Measurements from ENCODE around the gene ACOXL.

Gene ACOXL

DNA sequence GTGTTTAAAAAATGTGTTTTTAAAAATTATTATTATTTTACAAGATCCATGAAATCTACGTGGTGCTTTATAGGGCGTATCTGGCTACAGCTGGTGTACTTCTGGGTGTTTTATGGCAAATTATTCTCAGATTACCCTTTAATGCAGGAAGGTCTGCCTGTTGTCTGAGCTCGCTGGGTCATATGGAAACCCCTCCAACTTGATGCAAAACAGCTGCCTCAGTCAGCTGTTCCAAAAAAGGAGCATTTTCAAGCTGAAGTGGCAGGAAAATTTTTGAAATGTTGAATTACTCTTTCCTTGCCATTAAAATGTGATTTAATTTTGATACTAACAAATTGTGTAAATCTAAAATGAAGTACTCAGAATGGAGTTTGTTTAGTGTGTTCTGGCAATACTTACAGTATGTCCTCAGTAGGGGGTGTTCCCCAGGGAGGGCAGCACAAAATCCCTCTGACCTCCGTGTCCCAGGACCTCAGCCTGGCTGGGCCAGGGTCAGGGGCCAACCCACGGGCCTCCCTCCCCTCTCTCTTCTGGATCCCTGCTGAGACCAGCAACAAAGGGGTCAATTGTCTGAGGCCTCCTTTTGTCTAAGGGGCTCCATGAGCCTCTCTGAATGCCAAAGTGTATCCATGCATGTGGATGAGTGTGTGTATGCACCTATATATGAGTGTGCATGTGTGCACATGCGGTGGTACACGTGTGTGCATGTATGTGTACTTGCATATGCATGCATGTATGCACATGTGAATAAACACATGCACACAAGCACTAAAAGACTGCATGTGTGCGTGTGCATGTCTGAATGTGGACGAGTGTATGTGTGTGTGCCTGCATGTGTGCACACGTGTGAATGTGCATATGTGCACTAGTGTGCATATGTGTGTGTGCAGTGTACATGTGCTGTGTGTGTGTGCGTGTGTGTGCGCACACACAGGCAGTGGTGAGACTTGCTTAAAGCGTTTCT is 105.4 kb downstream of the ACOXL start:
- Histone ChIP-seq H3K4me1 (ENCODE audit: control insufficient read depth, insufficient read depth, low read length) (peaks cover 10% of the 10 kb centered on the region), H3K9me3 (ENCODE audit: control insufficient read depth, insufficient read depth, low read depth, low read length) (no peaks in the 10 kb centered on the region), H3K27ac (ENCODE audit: extremely low read depth, low read depth, low read length) (no peak overlapping the region), H3K4me3 (ENCODE audit: low read depth, low read length) (no peak overlapping the region), H3K36me3 (ENCODE audit: control insufficient read depth in 2 of 2, insufficient read depth in 1 of 2, low read length in 2 of 2) (no peaks in the 10 kb centered on the region)
- ChIA-PET CTCF (interaction anchor here (0.7 kb wide), 1 partner anchor 217 kb away, joined by 3 read pairs; no protein-coding TSS in a partner anchor), POLR2A (interaction anchor here (0.5 kb wide), 1 partner anchor 194 kb away, joined by 10 read pairs; no protein-coding TSS in a partner anchor)
- TF ChIP-seq ZBTB20 (tag by site-specific recombination; IDR thresholded peaks at IDR 0.05) (no peak), ZNF155 (tag by site-specific recombination; IDR thresholded peaks at IDR 0.05) (no peak), ZNF223 (tag by site-specific recombination; IDR thresholded peaks at IDR 0.05) (no peak)
- TF ChIP-seq, protein P1, sequence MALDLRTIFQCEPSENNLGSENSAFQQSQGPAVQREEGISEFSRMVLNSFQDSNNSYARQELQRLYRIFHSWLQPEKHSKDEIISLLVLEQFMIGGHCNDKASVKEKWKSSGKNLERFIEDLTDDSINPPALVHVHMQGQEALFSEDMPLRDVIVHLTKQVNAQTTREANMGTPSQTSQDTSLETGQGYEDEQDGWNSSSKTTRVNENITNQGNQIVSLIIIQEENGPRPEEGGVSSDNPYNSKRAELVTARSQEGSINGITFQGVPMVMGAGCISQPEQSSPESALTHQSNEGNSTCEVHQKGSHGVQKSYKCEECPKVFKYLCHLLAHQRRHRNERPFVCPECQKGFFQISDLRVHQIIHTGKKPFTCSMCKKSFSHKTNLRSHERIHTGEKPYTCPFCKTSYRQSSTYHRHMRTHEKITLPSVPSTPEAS (tag by site-specific recombination; IDR thresholded peaks at IDR 0.05), result peak; percentile 63

GRCh38 chr2:110838657-110839384 is 106.4 kb downstream of the ACOXL start:
- Histone ChIP-seq H3K36me3 (ENCODE audit: control insufficient read depth in 2 of 2, insufficient read depth in 1 of 2, low read length in 2 of 2) (no peaks in the 10 kb centered on the region), H3K27ac (ENCODE audit: extremely low read depth, low read depth, low read length) (no peak overlapping the region), H3K9me3 (ENCODE audit: control insufficient read depth, insufficient read depth, low read depth, low read length) (no peaks in the 10 kb centered on the region), H3K4me1 (ENCODE audit: control insufficient read depth, insufficient read depth, low read length) (peaks cover 10% of the 10 kb centered on the region), H3K4me3 (ENCODE audit: low read depth, low read length) (no peak overlapping the region)
- ChIA-PET CTCF (interaction anchor here (0.7 to 1.4 kb wide), 2 partner anchors 14 to 216 kb away, joined by 3 to 4 read pairs; no protein-coding TSS in a partner anchor), POLR2A (interaction anchor here (0.6 kb wide), 1 partner anchor 12 kb away, joined by 4 read pairs; no protein-coding TSS in a partner anchor)
- no peak for TF ChIP-seq ZNF354C (tag by site-specific recombination; IDR thresholded peaks at IDR 0.05; ENCODE audit: borderline replicate concordance, low read depth)
- no peak for TF ChIP-seq ZNF121 (tag by site-specific recombination; IDR thresholded peaks at IDR 0.05)
- TF ChIP-seq ZNF169 (tag by site-specific recombination; IDR thresholded peaks at IDR 0.05), result no peak
- no peak for TF ChIP-seq ZNF266 (tag by site-specific recombination; IDR thresholded peaks at IDR 0.05; ENCODE audit: low read depth)
- no peak for TF ChIP-seq ZNF19 (tag by site-specific recombination; IDR thresholded peaks at IDR 0.05; ENCODE audit: low read depth)
- TF ChIP-seq ZSCAN23 (tag by site-specific recombination; IDR thresholded peaks at IDR 0.05), result no peak
- TF ChIP-seq ZNF473 (tag by site-specific recombination; IDR thresholded peaks at IDR 0.05), result no peak
- no peak for TF ChIP-seq ZNF530 (tag by site-specific recombination; IDR thresholded peaks at IDR 0.05; ENCODE audit: low read depth)
- TF ChIP-seq, protein P2, sequence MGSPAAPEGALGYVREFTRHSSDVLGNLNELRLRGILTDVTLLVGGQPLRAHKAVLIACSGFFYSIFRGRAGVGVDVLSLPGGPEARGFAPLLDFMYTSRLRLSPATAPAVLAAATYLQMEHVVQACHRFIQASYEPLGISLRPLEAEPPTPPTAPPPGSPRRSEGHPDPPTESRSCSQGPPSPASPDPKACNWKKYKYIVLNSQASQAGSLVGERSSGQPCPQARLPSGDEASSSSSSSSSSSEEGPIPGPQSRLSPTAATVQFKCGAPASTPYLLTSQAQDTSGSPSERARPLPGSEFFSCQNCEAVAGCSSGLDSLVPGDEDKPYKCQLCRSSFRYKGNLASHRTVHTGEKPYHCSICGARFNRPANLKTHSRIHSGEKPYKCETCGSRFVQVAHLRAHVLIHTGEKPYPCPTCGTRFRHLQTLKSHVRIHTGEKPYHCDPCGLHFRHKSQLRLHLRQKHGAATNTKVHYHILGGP (tag by site-specific recombination; IDR thresholded peaks at IDR 0.05), result no peak
- no peak for TF ChIP-seq ZNF558 (tag by site-specific recombination; IDR thresholded peaks at IDR 0.05)
- no peak for TF ChIP-seq ZNF837 (tag by site-specific recombination; IDR thresholded peaks at IDR 0.05)
- TF ChIP-seq BCL11A (tag by site-specific recombination; IDR thresholded peaks at IDR 0.05; ENCODE audit: low read depth), result no peak
- no peak for TF ChIP-seq ZNF518A (tag by site-specific recombination; conservative IDR thresholded peaks at IDR 0.05; ENCODE audit: low read depth)
- TF ChIP-seq KLF10 (tag by site-specific recombination; IDR thresholded peaks at IDR 0.05), result no peak
- TF ChIP-seq, protein P3, sequence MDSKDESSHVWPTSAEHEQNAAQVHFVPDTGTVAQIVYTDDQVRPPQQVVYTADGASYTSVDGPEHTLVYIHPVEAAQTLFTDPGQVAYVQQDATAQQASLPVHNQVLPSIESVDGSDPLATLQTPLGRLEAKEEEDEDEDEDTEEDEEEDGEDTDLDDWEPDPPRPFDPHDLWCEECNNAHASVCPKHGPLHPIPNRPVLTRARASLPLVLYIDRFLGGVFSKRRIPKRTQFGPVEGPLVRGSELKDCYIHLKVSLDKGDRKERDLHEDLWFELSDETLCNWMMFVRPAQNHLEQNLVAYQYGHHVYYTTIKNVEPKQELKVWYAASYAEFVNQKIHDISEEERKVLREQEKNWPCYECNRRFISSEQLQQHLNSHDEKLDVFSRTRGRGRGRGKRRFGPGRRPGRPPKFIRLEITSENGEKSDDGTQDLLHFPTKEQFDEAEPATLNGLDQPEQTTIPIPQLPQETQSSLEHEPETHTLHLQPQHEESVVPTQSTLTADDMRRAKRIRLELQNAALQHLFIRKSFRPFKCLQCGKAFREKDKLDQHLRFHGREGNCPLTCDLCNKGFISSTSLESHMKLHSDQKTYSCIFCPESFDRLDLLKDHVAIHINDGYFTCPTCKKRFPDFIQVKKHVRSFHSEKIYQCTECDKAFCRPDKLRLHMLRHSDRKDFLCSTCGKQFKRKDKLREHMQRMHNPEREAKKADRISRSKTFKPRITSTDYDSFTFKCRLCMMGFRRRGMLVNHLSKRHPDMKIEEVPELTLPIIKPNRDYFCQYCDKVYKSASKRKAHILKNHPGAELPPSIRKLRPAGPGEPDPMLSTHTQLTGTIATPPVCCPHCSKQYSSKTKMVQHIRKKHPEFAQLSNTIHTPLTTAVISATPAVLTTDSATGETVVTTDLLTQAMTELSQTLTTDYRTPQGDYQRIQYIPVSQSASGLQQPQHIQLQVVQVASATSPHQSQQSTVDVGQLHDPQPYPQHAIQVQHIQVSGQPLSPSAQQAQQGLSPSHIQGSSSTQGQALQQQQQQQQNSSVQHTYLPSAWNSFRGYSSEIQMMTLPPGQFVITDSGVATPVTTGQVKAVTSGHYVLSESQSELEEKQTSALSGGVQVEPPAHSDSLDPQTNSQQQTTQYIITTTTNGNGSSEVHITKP (tag by site-specific recombination; IDR thresholded peaks at IDR 0.05), result peak; percentile 99
- TF ChIP-seq ZSCAN30 (tag by site-specific recombination; IDR thresholded peaks at IDR 0.05), result no peak
- TF ChIP-seq SP7 (tag by site-specific recombination; IDR thresholded peaks at IDR 0.05), result 0 out of 2 replicates have a peak, but pooled peaks have one; percentile 24

Measured in HEK293 (cell line).